GM18511 (cell line): Measurements from ENCODE around the gene RSAD1.

Source experiments
- ATAC-seq: cut with Tn5 transposase; IDR thresholded peaks from one replicate; pipeline ENCODE4 v1.9.1; 2021; ENCODE audit warnings: mild to moderate bottlenecking, moderate library complexity; ENCODE audit not compliant: unreplicated experiment

The RSAD1 gene

GRCh38 chr17:50517011-50517410 lies 38.4 kb downstream of the RSAD1 start:
- ATAC-seq, result no peak

GRCh38 chr17:50517504-50518383 lies 39.1 kb downstream of the RSAD1 start:
- no peak for ATAC-seq

GRCh38 chr17:50518384-50519023 lies 39.8 kb downstream of the RSAD1 start:
- no peak for ATAC-seq

- ATAC-seq, result no peak
Measured at GRCh38 chr17:50519141-50519834, 40.6 kb downstream of the RSAD1 start.

- ATAC-seq, result no peak
Measured at GRCh38 chr17:50520483-50520882, 41.8 kb downstream of the RSAD1 start.

GRCh38 chr17:50521514-50521913 lies 42.9 kb downstream of the RSAD1 start:
- no peak for ATAC-seq

GRCh38 chr17:50522766-50523165 lies 44.1 kb downstream of the RSAD1 start:
- no peak for ATAC-seq

- no peak for ATAC-seq
Measured at GRCh38 chr17:50523208-50523607, 44.5 kb downstream of the RSAD1 start.

GRCh38 chr17:50524838-50525237 lies 46.2 kb downstream of the RSAD1 start:
- no peak for ATAC-seq

GRCh38 chr17:50527155-50527762 lies 48.6 kb downstream of the RSAD1 start:
- ATAC-seq, result no peak

- no peak for ATAC-seq
Measured at GRCh38 chr17:50527949-50528474, 49.4 kb downstream of the RSAD1 start.

- no peak for ATAC-seq
Measured at GRCh38 chr17:50529849-50530248, 51.2 kb downstream of the RSAD1 start.

GRCh38 chr17:50531428-50532025 lies 52.9 kb downstream of the RSAD1 start:
- ATAC-seq, result no peak

GRCh38 chr17:50532452-50533024 lies 53.9 kb downstream of the RSAD1 start, which contains the start of gene EPN3:
TSS of gene EPN3 (plus strand) at chr17:50532735. CDS start at chr17:50536557, 3,822 bp downstream.
- ATAC-seq, result no peak

- no peak for ATAC-seq
Measured at GRCh38 chr17:50533185-50533584, 54.5 kb downstream of the RSAD1 start.

GRCh38 chr17:50533720-50534148 lies 55.1 kb downstream of the RSAD1 start:
- ATAC-seq, result no peak

GRCh38 chr17:50534222-50534978 lies 55.7 kb downstream of the RSAD1 start:
- no peak for ATAC-seq

GRCh38 chr17:50534979-50535326 lies 56.3 kb downstream of the RSAD1 start:
- ATAC-seq, result no peak

- ATAC-seq, result no peak
Measured at GRCh38 chr17:50535407-50535806, 56.7 kb downstream of the RSAD1 start.
